CD4-positive, alpha-beta T cell treated with Interleukin-15 for 1 hour (primary cell): ENCODE data around the gene SPR.
"Not testable (repeated sequence)": the region's sequence is repeated elsewhere in the genome, so short reads cannot be mapped to it uniquely, and the experiment has no call there.

ENCODE experiments used
- DNase-seq: peaks from one replicate; pipeline ENCODE4 v3.0.0-alpha.2; 2020

Gene SPR

GRCh38 chr2:72891091-72891818 lies 4.0 kb downstream of the SPR start:
- no peak for DNase-seq

GRCh38 chr2:72892506-72893173 lies 5.4 kb downstream of the SPR start:
- DNase-seq, result peak; percentile 64

- DNase-seq, result no peak
Observed at GRCh38 chr2:72893594-72894319, 6.5 kb downstream of the SPR start.

GRCh38 chr2:72894514-72894913 lies 7.3 kb downstream of the SPR start:
- no peak for DNase-seq

- no peak for DNase-seq
Observed at GRCh38 chr2:72895154-72895553, 7.9 kb downstream of the SPR start.

- DNase-seq, result no peak
Observed at GRCh38 chr2:72895759-72896281, 8.6 kb downstream of the SPR start.

- no peak for DNase-seq
Observed at GRCh38 chr2:72896446-72896845, 9.2 kb downstream of the SPR start.

- no peak for DNase-seq
Observed at GRCh38 chr2:72897785-72898584, 10.8 kb downstream of the SPR start.

GRCh38 chr2:72898585-72898906 lies 11.3 kb downstream of the SPR start:
- no peak for DNase-seq

GRCh38 chr2:72900191-72900825 lies 13.1 kb downstream of the SPR start:
- no peak for DNase-seq

- DNase-seq, result no peak
Observed at GRCh38 chr2:72901426-72901825, 14.2 kb downstream of the SPR start.

GRCh38 chr2:72907369-72907768 lies 20.2 kb downstream of the SPR start:
- DNase-seq, result not testable (repeated sequence)

GRCh38 chr2:72908741-72909140 lies 21.5 kb downstream of the SPR start:
- DNase-seq, result no peak

- DNase-seq, result no peak
Observed at GRCh38 chr2:72911256-72911655, 24.0 kb downstream of the SPR start.

- no peak for DNase-seq
Observed at GRCh38 chr2:72913486-72914205, 26.4 kb downstream of the SPR start.

GRCh38 chr2:72914206-72914559 lies 27.0 kb downstream of the SPR start:
- no peak for DNase-seq

GRCh38 chr2:72914589-72915319 lies 27.5 kb downstream of the SPR start:
- DNase-seq, result no peak

GRCh38 chr2:72915320-72915906 lies 28.2 kb downstream of the SPR start:
- DNase-seq, result no peak

GRCh38 chr2:72915907-72916742 lies 28.9 kb downstream of the SPR start:
- peak; percentile 28 for DNase-seq

- DNase-seq, result peak; percentile 14
Observed at GRCh38 chr2:72916743-72917137, 29.5 kb downstream of the SPR start.
